SK-N-SH treated with all-trans-retinoic acid at 6 μM for 48 hours (cell line): ENCODE measurements around the gene HTT-AS.

Experiments used
- ATAC-seq: fragments of 200-7000 bp; cut with Tn5 transposase; 3 replicates; pipeline ENCODE4 v1.9.1; 2020; ENCODE audit warnings: mild to moderate bottlenecking, moderate library complexity
- ARNTL ChIP-seq: fragments of 450-650 bp; formaldehyde crosslinking; IDR thresholded peaks from 2 replicates; pipeline ENCODE4 v1.5.0; 2020; ENCODE audit warnings: low read depth, mild to moderate bottlenecking, moderate library complexity, borderline replicate concordance
- BACH2 ChIP-seq: fragments of 250-450 bp; sonication (Bioruptor Pico); IDR thresholded peaks from 2 replicates; pipeline ENCODE4 v1.9.0; 2021; ENCODE audit warnings: mild to moderate bottlenecking, borderline replicate concordance
- CSDC2 ChIP-seq: fragments of 250-450 bp; sonication (Bioruptor Pico); IDR thresholded peaks from 2 replicates; pipeline ENCODE4 v1.5.0; 2020; ENCODE audit warnings: mild to moderate bottlenecking, moderate library complexity
- CSRNP3 ChIP-seq: fragments of 250-450 bp; sonication (Bioruptor Pico); IDR thresholded peaks from 2 replicates; pipeline ENCODE4 v1.5.1; 2021; ENCODE audit warnings: mild to moderate bottlenecking, moderate library complexity
- ESRRG ChIP-seq: fragments of 250-450 bp; sonication (Bioruptor Pico); IDR thresholded peaks from 2 replicates; pipeline ENCODE4 v1.6.1; 2021; ENCODE audit warnings: mild to moderate bottlenecking
- GLIS3 ChIP-seq: fragments of 250-450 bp; sonication (Bioruptor Pico); IDR thresholded peaks from 2 replicates; pipeline ENCODE4 v1.5.0; 2020; ENCODE audit warnings: mild to moderate bottlenecking, moderate library complexity
- ISL1 ChIP-seq: fragments of 250-450 bp; sonication (Bioruptor Pico); IDR thresholded peaks from 2 replicates; pipeline ENCODE4 v2.1.2; 2022; ENCODE audit warnings: mild to moderate bottlenecking, moderate library complexity
- OSR1 ChIP-seq: fragments of 250-450 bp; sonication (Bioruptor Pico); IDR thresholded peaks from 2 replicates; pipeline ENCODE4 v1.8.0; 2022; ENCODE audit warnings: moderate library complexity, mild to moderate bottlenecking, inconsistent platforms
- PATZ1 ChIP-seq: fragments of 250-450 bp; sonication (Bioruptor Pico); IDR thresholded peaks from 2 replicates; pipeline ENCODE4 v1.8.0; 2020; ENCODE audit warnings: mild to moderate bottlenecking, moderate library complexity, borderline replicate concordance
- PPARA ChIP-seq: fragments of 250-450 bp; sonication (Bioruptor Pico); IDR thresholded peaks from 2 replicates; pipeline ENCODE4 v1.5.0; 2020; ENCODE audit warnings: mild to moderate bottlenecking, borderline replicate concordance
- RARB ChIP-seq: fragments of 250-450 bp; sonication (Bioruptor Pico); IDR thresholded peaks from 2 replicates; pipeline ENCODE4 v1.8.0; 2021; ENCODE audit warnings: mild to moderate bottlenecking, moderate library complexity
- SNAI2 ChIP-seq: fragments of 250-450 bp; sonication (Bioruptor Pico); IDR thresholded peaks from 2 replicates; pipeline ENCODE4 v1.5.0; 2020; ENCODE audit warnings: mild to moderate bottlenecking, moderate library complexity
- TCF4 ChIP-seq: fragments of 250-450 bp; sonication (Bioruptor Pico); IDR thresholded peaks from 2 replicates; pipeline ENCODE4 v1.8.0; 2021; ENCODE audit warnings: mild to moderate bottlenecking, moderate library complexity, borderline replicate concordance
- TOX ChIP-seq: fragments of 250-450 bp; sonication (Bioruptor Pico); IDR thresholded peaks from 2 replicates; pipeline ENCODE4 v1.8.0; 2021; ENCODE audit warnings: mild to moderate bottlenecking, moderate library complexity, borderline replicate concordance
- TSHZ2 ChIP-seq: fragments of 250-450 bp; sonication (Bioruptor Pico); IDR thresholded peaks from 2 replicates; pipeline ENCODE4 v1.5.0; 2020; ENCODE audit warnings: mild to moderate bottlenecking, moderate library complexity
- ZC3H10 ChIP-seq: fragments of 250-450 bp; sonication (Bioruptor Pico); IDR thresholded peaks from 2 replicates; pipeline ENCODE4 v1.5.1; 2021; ENCODE audit warnings: mild to moderate bottlenecking, moderate library complexity
- ZFP3 ChIP-seq: fragments of 250-450 bp; sonication (Bioruptor Pico); IDR thresholded peaks from 2 replicates; pipeline ENCODE4 v1.5.0; 2020; ENCODE audit warnings: mild to moderate bottlenecking, moderate library complexity
- ZFP30 ChIP-seq: fragments of 450-650 bp; formaldehyde crosslinking; IDR thresholded peaks from 2 replicates; pipeline ENCODE4 v1.5.0; 2022; ENCODE audit warnings: mild to moderate bottlenecking, moderate library complexity
- ZNF565 ChIP-seq: fragments of 450-650 bp; formaldehyde crosslinking; conservative IDR thresholded peaks from 2 replicates; pipeline ENCODE4 v1.5.0; 2020; ENCODE audit warnings: low read depth, mild to moderate bottlenecking, moderate library complexity
- ZNF70 ChIP-seq: fragments of 450-650 bp; formaldehyde crosslinking; IDR thresholded peaks from 2 replicates; pipeline ENCODE4 v1.5.0; 2020; ENCODE audit warnings: mild to moderate bottlenecking, moderate library complexity
- ZNF8 ChIP-seq: fragments of 450-650 bp; formaldehyde crosslinking; IDR thresholded peaks from 2 replicates; pipeline ENCODE4 v1.5.0; 2020; ENCODE audit warnings: mild to moderate bottlenecking, moderate library complexity
- TF ChIP-seq, protein P1 (sequence below): fragments of 250-450 bp; sonication (Bioruptor Pico); IDR thresholded peaks from 2 replicates; pipeline ENCODE4 v1.5.1; 2020; ENCODE audit warnings: low read depth, mild to moderate bottlenecking, moderate library complexity
- TF ChIP-seq, protein P2 (sequence below): fragments of 250-450 bp; sonication (Bioruptor Pico); IDR thresholded peaks from 2 replicates; pipeline ENCODE4 v1.8.0; 2021; ENCODE audit warnings: low read depth, mild to moderate bottlenecking, moderate library complexity, borderline replicate concordance

HTT-AS gene

DNA sequence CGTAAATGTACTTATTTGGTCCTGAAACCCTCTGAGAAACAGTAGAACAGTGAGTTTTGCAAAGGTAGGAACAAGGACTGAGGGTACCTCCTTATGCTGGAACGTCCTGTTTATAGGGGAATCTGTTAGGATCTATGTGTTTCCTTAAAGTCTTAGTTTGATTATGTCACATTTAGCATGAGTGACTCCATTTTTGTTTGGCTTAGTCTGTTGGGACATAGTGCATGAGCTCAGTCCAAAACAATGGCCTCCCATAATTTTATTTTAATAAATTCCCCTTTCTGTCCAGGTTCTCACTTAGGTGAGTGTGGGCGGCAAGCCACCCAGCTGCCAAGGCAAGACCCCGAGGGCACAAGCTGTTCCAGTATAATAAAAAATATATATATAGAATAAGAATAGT, 27.7 kb downstream of the HTT-AS start:
- no peak for TF ChIP-seq ZNF565 (CRISPR knock-in tag)
- TF ChIP-seq ZNF70 (CRISPR knock-in tag), result no peak
- no peak for ATAC-seq

GRCh38 chr4:3046162-3046561, 28.2 kb downstream of the HTT-AS start:
- TF ChIP-seq CSRNP3 (CRISPR knock-in tag) (no peak), CSDC2 (CRISPR knock-in tag) (no peak), ZFP30 (CRISPR knock-in tag) (no peak), ESRRG (CRISPR knock-in tag) (no peak), ZNF70 (CRISPR knock-in tag) (no peak), ZC3H10 (CRISPR knock-in tag) (no peak), TCF4 (no peak), ZNF565 (CRISPR knock-in tag) (no peak), BACH2 (CRISPR knock-in tag) (no peak), ZFP3 (no peak), GLIS3 (CRISPR knock-in tag) (no peak), TSHZ2 (CRISPR knock-in tag) (no peak), RARB (CRISPR knock-in tag) (no peak), TOX (CRISPR knock-in tag) (no peak), ISL1 (no peak), SNAI2 (CRISPR knock-in tag) (no peak), ZNF8 (CRISPR knock-in tag) (no peak)
- TF ChIP-seq, protein P1, sequence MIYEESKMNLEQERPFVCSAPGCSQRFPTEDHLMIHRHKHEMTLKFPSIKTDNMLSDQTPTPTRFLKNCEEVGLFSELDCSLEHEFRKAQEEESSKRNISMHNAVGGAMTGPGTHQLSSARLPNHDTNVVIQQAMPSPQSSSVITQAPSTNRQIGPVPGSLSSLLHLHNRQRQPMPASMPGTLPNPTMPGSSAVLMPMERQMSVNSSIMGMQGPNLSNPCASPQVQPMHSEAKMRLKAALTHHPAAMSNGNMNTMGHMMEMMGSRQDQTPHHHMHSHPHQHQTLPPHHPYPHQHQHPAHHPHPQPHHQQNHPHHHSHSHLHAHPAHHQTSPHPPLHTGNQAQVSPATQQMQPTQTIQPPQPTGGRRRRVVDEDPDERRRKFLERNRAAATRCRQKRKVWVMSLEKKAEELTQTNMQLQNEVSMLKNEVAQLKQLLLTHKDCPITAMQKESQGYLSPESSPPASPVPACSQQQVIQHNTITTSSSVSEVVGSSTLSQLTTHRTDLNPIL (CRISPR knock-in tag), result no peak
- ATAC-seq, result no peak

DNA sequence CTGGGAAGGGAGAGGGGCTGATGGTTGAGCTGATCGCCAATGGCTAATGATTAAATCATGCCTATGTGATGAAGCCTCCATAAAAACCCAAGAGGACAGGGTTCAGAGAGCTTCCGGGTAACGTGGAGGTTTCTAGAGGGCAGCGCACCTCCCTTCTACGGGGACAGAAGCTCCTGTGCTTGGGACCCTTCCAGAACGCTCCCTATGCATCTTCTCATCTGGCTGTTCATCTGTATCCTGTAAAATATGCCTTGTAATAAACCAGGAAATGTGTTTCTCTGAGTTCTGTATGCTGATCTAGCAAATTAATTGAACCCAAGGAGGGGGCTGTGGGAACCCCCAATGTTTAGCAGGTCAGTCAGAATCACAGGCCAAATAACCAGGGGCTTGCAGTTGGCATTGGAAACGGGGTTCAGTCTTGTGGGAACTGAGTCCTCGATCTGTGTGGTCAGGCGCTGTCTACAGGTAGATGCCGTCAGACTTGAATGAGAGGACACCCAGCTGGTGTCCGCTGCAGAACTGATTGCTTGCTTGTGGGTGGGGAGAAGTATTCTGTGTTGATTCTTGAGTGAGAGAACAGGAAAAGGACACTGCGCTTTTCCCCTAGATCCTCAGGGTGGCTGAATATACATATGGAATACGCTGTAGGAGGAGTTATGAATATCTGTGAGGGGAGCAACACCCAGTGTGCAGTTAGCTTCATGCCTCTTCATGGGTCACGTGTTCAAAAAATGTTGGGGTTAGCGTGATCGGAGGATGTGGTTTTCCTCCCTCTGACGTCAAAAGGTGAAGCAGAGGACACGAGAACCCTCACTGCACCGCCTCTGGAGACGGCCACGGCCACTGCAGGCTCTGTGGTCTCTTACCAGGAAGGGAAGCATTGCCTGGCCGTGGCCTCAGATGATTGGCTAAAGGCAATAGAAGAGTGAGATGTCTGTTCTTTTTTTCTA, 29.2 kb downstream of the HTT-AS start:
- no peak for TF ChIP-seq ZNF8 (CRISPR knock-in tag)
- no peak for TF ChIP-seq ZNF70 (CRISPR knock-in tag)

DNA sequence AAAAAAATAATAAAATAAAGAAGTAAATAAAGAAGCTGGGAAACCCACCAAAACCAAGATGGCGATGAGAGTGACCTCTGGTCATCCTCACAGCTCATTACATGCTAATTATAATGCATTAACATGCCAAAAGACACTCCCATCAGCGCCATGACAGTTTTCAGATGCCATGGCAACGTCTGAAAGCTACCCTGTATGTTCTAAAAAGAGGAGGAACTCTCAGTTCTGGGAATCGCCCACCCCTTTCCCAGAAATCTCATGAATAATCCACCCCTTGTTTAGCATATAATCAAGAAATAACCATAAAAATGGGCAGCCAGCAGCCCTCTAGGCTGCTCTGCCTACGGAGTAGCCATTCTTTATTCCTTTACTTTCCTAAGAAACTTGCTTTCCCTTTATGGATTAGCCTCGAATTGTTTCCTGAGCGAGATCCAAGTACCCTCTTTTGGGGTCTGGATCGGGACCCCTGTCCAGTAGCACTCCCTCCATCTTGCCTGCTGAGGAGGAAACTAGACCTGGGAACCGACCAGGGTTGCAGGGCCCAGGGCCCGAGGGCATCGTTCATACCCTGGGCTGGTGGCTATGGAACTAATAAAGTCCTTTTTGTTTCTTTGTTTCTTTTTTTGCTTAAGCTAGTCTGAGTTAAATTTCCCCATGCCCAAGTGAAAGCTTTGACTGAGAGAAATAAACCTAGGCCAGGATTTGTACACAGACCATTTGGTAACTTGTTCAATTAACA, 30.9 kb downstream of the HTT-AS start:
- no peak for ATAC-seq
- TF ChIP-seq, protein P2, sequence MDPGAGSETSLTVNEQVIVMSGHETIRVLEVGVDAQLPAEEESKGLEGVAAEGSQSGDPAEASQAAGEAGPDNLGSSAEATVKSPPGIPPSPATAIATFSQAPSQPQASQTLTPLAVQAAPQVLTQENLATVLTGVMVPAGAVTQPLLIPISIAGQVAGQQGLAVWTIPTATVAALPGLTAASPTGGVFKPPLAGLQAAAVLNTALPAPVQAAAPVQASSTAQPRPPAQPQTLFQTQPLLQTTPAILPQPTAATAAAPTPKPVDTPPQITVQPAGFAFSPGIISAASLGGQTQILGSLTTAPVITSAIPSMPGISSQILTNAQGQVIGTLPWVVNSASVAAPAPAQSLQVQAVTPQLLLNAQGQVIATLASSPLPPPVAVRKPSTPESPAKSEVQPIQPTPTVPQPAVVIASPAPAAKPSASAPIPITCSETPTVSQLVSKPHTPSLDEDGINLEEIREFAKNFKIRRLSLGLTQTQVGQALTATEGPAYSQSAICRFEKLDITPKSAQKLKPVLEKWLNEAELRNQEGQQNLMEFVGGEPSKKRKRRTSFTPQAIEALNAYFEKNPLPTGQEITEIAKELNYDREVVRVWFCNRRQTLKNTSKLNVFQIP (CRISPR knock-in tag), result no peak
- TF ChIP-seq PATZ1 (CRISPR knock-in tag) (no peak), ZNF8 (CRISPR knock-in tag) (no peak), ARNTL (no peak), ESRRG (CRISPR knock-in tag) (no peak), ZNF565 (CRISPR knock-in tag) (no peak), RARB (CRISPR knock-in tag) (no peak), ZFP3 (no peak), PPARA (no peak), ISL1 (no peak), OSR1 (no peak), ZFP30 (CRISPR knock-in tag) (no peak), TOX (CRISPR knock-in tag) (no peak), GLIS3 (CRISPR knock-in tag) (no peak), ZC3H10 (CRISPR knock-in tag) (no peak)
- TF ChIP-seq, protein P1 (CRISPR knock-in tag), result no peak
- TF ChIP-seq, all 23 proteins: peak for 0

More for the DNA sequence above, 29.2 kb downstream of the HTT-AS start:
- no peak for ATAC-seq
